Nucleus accumbens (tissue), 56 donors: Measurements from ENCODE around the gene PXMP4.
"Not testable (repeated sequence)": the region's sequence is repeated elsewhere in the genome, so short reads cannot be mapped to it uniquely, and the experiment has no call there.

ENCODE experiments used
- DNase-seq, 56 donors: peaks; one replicate each; lab custom pipeline; 2025; lab: John Stamatoyannopoulos, UW

PXMP4 gene

DNA sequence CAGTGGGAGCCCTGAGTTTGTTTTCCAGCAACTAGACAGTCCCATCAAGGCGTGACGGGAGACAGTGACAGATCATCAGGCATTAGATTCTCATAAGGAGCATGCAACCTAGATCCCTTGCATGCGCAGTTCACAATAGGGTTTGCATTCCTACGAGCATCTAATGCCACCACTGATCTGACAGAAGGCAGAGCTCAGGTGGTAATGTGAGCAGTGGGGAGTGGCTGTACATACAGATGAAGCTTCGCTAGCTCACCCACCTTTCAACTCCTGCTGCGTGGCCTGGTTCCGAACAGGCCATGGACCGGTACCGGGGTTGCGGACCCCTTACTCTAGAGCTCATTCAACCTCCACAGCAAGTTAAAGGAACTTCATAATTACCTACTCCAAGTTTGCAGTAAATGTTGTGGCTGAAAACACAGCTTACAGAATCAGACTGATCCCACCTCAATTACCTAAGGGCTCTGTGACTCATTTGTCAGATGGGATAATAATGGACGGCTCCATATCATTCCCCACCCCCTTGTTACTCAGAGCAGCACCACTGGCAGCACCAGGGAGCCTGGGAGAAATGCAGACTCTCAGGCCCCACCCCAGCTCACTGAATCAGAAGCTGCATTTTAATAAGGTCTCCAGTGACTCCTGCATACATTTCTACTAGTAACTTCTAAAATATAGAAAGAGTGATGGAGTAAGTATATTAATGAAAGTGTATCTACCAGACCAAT, 15.7 kb downstream of the PXMP4 start:
- DNase-seq, result peak in 4 of 56 donors; percentile 9 to 35 (median 24)

- DNase-seq, result no peak
Measured at GRCh38 chr20:33703498-33704137, 16.5 kb downstream of the PXMP4 start.

GRCh38 chr20:33702861-33703260, 17.2 kb downstream of the PXMP4 start:
- peak in 3 of 56 donors; percentile 1 to 13 (median 4) for DNase-seq

DNA sequence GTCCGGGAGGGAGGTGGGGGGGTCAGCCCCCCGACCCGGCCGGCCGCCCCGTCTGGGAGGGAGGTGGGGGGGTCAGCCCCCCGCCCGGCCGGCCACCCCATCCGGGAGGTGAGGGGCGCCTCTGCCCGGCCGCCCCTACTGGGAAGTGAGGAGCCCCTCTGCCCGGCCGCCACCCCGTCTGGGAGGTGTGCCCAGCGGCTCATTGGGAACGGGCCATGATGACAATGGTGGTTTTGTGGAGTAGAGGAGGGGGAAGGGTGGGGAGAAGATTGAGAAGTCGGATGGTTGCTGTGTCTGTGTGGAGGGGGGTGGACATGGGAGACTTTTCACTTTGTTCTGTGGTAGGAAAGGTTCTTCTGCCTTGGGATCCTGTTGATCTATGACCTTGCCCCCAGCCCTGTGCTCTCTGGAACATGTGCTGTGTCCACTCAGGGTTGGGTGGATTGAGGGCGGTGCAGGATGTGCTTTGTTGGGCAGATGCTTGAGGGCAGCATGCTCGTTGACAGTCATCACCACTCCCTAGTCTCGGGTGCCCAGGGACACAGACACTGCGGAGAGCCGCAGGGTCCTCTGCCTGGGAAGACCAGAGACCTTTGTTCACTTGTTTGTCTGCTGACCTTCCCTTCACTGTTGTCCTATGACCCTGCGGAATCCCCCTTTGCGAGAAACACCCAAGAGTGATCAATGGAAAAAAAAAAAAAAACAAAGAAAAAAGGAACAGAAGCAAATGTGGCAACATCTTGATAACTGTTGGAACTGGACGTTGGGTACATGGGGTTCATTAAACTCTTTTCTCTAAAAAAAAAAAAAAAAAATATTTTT, 18.3 kb downstream of the PXMP4 start:
- DNase-seq, result peak in 3 of 56 donors; percentile 12 to 21 (median 19)

DNA sequence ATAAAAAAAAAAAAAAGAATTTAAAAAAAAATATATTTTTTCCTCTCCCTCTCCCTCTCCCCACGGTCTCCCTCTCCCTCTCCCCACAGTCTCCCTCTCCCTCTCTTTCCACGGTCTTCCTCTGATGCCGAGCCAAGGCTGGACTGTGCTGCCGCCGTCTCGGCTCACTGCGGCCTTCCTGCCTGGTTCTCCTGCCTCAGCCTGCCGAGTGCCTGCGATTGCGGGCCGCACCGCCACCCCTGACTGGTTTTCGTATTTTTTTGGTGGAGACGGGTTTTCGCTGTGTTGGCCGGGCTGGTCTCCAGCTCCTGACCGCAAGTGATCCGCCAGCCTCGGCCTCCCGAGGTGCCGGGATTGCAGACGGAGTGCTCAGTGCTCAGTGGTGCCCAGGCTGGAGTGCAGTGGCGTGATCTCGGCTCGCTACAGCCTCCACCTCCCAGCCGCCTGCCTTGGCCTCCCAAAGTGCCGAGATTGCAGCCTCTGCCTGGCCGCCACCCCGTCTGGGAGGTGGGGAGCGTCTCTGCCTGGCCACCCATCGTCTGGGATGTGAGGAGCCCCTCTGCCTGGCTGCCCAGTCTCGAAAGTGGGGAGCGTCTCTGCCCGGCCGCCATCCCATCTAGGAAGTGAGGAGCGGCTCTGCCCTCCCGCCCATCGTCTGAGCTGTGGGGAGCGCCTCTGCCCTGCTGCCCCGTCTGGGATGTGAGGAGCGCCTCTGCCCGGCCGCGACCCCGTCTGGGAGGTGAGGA, 19.2 kb downstream of the PXMP4 start:
- not testable (repeated sequence) for DNase-seq

- not testable (repeated sequence) for DNase-seq
Measured at GRCh38 chr20:33698966-33699365, 21.1 kb downstream of the PXMP4 start.

- peak in 40 of 56 donors; percentile 9 to 87 (median 54) for DNase-seq
Measured at GRCh38 chr20:33697129-33697528, 23.0 kb downstream of the PXMP4 start.

GRCh38 chr20:33696448-33696847, 23.7 kb downstream of the PXMP4 start:
- DNase-seq, result no peak

- peak in 8 of 56 donors; percentile 28 to 58 (median 44) for DNase-seq
Measured at GRCh38 chr20:33694639-33695012, 25.5 kb downstream of the PXMP4 start.

- peak in 52 of 56 donors; percentile 21 to 89 (median 76) for DNase-seq
Measured at GRCh38 chr20:33693741-33694638, 26.1 kb downstream of the PXMP4 start.

- DNase-seq, result peak in 3 of 56 donors; percentile 39 to 57 (median 47)
Measured at GRCh38 chr20:33693289-33693688, 26.8 kb downstream of the PXMP4 start.

DNA sequence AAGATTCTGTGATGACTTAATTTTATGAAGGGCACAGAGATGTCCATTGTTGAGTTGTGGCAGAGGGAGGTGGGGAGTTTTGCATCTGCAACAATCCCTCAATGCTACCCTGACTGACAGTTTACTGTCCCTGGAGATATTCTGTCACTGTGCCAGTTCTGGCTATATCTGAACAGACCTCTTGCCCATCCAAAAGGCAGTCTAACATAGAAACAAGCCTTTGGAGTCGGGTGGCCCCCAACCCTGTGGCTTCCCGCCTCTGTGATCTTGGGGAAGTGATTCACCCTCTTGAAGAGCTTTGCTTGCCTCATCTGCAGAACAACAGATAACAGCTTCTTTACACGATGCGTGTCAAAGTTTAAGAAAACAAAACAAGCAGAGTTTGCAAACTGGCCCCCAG, 30.1 kb downstream of the PXMP4 start:
- DNase-seq, result peak in 29 of 56 donors; percentile 9 to 64 (median 41)

DNA sequence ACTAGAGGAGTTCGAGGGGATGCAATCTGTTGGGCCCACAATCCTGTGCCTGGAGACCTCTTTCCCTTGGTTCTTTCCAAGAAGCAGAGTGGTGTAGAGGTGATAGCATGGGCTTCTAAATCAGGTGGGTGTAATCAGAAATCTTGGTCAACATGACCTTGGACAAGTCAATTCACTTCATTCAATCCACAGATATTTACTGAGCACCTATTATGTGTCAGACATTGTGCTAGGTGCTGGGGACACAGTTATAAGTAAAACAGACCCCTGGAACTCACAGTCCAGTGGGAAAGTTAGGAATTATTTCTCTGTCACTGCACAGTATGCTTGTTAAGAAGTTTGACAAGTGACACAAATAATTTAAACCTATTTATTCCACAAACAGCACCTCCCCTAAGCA, 30.6 kb downstream of the PXMP4 start:
- DNase-seq, result no peak

DNA sequence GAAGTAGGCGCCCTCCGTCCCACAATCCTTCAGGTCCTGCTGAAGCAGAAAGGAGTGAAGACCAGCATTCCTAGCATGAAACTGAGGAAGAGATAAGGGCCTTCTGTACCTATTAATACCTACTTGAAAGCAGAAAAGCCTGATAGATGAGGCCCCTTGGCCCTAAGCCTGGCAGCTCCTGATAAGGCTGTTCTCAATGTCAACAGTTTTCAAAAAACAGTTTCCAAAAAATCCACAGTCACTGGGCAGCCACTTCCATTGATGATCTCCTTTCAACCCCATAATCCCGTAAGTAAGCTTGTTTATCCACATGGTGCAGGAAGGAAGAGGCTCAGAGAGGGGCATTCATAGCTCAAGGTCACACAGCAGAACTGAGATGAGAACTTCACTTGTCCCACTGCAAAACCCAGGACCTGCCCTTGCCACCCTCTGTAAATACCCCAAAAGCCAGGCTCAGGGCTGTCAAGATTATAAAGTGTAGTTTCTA, 31.1 kb downstream of the PXMP4 start:
- DNase-seq, result no peak

- no peak for DNase-seq
Measured at GRCh38 chr20:33687993-33688937, 31.8 kb downstream of the PXMP4 start.

GRCh38 chr20:33687370-33687915, 32.7 kb downstream of the PXMP4 start:
- peak in 1 of 56 donors; percentile 12 for DNase-seq

GRCh38 chr20:33686984-33687366, 33.1 kb downstream of the PXMP4 start:
- no peak for DNase-seq
